Neural crest cell (in vitro differentiated cells): ENCODE measurements around the gene ZC3HAV1L. TPM values are rescaled to one million over a fixed set of nuclear protein-coding genes. Genes with fewer than 3 reads are reported as not detected.

Experiments
- DNase-seq: peaks from one replicate; pipeline ENCODE4 v3.0.0; 2021; ENCODE audit warnings: low read depth, mixed read lengths, low spot score
- H3K27ac Mint-ChIP-seq: one replicate; pipeline ENCODE4 v1.8.0; 2021; ENCODE audit warnings: mild to moderate bottlenecking, mixed read lengths; ENCODE audit not compliant: unreplicated experiment
- H3K27me3 Mint-ChIP-seq: 2 replicates; pipeline ENCODE4 v1.8.0; 2021; ENCODE audit warnings: low read depth, mild to moderate bottlenecking, mixed read lengths
- H3K36me3 Mint-ChIP-seq: 2 replicates; pipeline ENCODE4 v1.8.0; 2021; ENCODE audit warnings: low read depth, mild to moderate bottlenecking, mixed read lengths
- H3K4me1 Mint-ChIP-seq: 2 replicates; pipeline ENCODE4 v1.8.0; 2021; ENCODE audit warnings: mixed read lengths
- H3K4me3 Mint-ChIP-seq: one replicate; pipeline ENCODE4 v1.8.0; 2021; ENCODE audit warnings: mild to moderate bottlenecking, mixed read lengths
- H3K9me3 Mint-ChIP-seq: 2 replicates; pipeline ENCODE4 v1.8.0; 2021; ENCODE audit warnings: mixed read lengths
- CTCF ChIP-seq: fragments of 200-600 bp; sonication (generic); conservative IDR thresholded peaks from 2 replicates; pipeline ENCODE4 v1.5.0; 2021; ENCODE audit warnings: antibody characterized with exemption, mild to moderate bottlenecking
- total RNA-seq: library from RNA; stranded (reverse); gene quantifications from 2 replicates; pipeline ENCODE4 v1.2.1, GENCODE V29; 2021

The ZC3HAV1L gene
- total RNA-seq, 1 donor from 2014 or later = 0.44 TPM

DNA sequence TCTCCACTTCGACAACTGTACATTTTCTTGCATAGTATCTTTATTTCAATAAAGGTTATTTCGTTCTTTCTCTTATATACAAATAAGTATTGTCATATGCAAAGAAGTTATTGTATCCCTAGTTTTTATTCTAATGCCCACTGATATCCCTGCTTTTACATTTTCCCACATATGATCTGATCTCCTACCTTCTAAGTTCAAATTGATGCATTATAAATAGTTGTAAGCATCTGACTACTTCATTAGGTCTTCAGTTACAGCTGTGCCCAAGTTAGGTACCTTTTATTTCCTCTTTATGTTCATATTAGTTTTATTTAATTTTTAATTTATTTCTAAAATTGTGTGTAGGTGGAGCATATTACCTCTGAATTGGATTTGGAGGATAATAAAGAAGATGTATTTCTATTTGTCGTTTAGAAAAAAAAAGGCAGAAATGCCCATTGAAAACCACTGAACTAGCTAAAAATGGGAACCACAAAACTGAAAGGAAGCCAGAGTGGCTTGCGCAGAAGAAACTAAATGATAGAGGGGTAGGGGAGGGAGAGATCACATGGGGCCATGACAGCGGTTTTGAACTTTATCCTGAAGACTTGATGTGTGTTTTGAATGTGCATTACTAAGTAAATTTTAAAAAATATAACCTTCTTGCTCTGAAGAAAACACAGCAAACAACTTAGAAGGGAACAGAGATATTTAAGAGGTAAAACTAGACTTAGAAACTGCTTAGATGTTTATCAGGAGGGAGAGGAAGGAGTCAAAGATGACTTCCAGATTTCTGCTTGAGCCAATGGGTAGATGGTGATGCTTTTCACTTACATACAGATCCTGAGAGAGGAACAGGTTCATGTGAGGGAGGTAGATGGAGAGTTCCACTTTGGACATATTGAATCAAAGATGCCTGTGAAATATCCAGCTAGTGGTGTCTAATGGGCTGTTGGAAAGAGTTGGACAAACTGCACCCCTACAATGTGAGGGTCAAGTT is 9.3 kb upstream of the ZC3HAV1L start:
- no peak overlapping the region for H3K27ac Mint-ChIP-seq

GRCh38 chr7:139043823-139044812 is 8.3 kb upstream of the ZC3HAV1L start:
- H3K4me1 Mint-ChIP-seq = no peaks in the 10 kb centered on the region
- DNase-seq = no peak
- H3K27me3 Mint-ChIP-seq = peaks cover 3% of the 10 kb centered on the region
- TF ChIP-seq CTCF = no peak
- H3K9me3 Mint-ChIP-seq = no peaks in the 10 kb centered on the region
- no peak overlapping the region for H3K27ac Mint-ChIP-seq
- H3K4me3 Mint-ChIP-seq = no peak overlapping the region
- H3K36me3 Mint-ChIP-seq = peaks cover 3% of the 10 kb centered on the region

More for the DNA sequence above, 9.3 kb upstream of the ZC3HAV1L start:
- Mint-ChIP-seq H3K9me3 (no peaks in the 10 kb centered on the region), H3K36me3 (peaks cover 3% of the 10 kb centered on the region), H3K4me1 (no peaks in the 10 kb centered on the region), H3K4me3 (no peak overlapping the region), H3K27me3 (no peaks in the 10 kb centered on the region)
- no peak for TF ChIP-seq CTCF
- DNase-seq = no peak

DNA sequence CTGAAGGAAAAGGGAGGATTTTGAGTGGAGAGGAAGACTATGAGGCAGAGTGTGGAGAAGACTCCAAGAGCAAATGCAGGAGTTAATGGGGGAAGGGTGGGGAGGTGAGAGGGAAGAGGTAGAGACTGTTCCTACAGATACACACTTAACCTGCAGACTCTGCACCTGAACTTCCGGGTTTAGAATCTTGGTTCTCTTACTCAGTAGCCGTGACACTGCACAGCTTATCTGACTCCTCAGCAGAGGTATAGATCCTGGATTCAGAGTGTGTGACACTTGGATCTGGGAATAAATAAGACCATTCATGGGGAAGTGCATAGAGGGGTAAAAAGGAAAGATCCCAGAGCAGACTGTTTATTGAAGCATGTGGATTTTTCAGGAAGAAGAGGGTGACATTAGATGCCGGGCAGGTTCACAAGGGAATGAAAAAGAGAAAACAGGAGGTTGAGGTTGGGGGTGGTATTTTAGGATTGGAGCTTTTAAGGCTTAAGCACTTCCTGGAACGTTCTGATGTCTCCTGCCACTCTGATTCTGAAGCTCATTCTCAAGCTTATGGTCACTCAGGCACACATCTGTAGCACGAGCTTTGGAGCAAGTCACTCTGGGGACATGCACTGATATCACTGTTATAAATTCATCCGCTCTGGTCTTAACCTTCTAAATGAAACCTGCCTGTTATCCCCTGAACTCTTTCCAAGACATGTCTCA is 5.7 kb upstream of the ZC3HAV1L start:
- Mint-ChIP-seq H3K36me3 (peaks cover 1% of the 10 kb centered on the region), H3K4me3 (no peak overlapping the region), H3K27ac (no peak overlapping the region), H3K9me3 (no peaks in the 10 kb centered on the region), H3K27me3 (peaks cover 11% of the 10 kb centered on the region), H3K4me1 (no peaks in the 10 kb centered on the region)
- no peak for TF ChIP-seq CTCF
- DNase-seq = no peak

- Mint-ChIP-seq H3K4me1 (no peaks in the 10 kb centered on the region), H3K36me3 (no peaks in the 10 kb centered on the region), H3K27me3 (peaks cover 11% of the 10 kb centered on the region), H3K4me3 (no peak overlapping the region), H3K9me3 (no peaks in the 10 kb centered on the region), H3K27ac (no peak overlapping the region)
- TF ChIP-seq CTCF = no peak
- DNase-seq = no peak
Measured at GRCh38 chr7:139038691-139039090, 2.8 kb upstream of the ZC3HAV1L start.

- no peak for TF ChIP-seq CTCF
- H3K27me3 Mint-ChIP-seq = peaks cover 11% of the 10 kb centered on the region
- no peaks in the 10 kb centered on the region for H3K36me3 Mint-ChIP-seq
- no peak for DNase-seq
- H3K27ac Mint-ChIP-seq = no peak overlapping the region
- H3K4me1 Mint-ChIP-seq = no peaks in the 10 kb centered on the region
- no peak overlapping the region for H3K4me3 Mint-ChIP-seq
- H3K9me3 Mint-ChIP-seq = no peaks in the 10 kb centered on the region
Measured at GRCh38 chr7:139036901-139037300, 1.1 kb upstream of the ZC3HAV1L start.
